GM19240 (cell line): ENCODE measurements around the gene NMT1.

Source experiments
- DNase-seq: peaks from one replicate; pipeline ENCODE4 v3.0.0; 2011; ENCODE audit warnings: low spot score; ENCODE audit not compliant: insufficient read length

NMT1 gene

GRCh38 chr17:45149669-45150664, 88.8 kb downstream of the NMT1 start:
- DNase-seq = no peak

GRCh38 chr17:45150911-45151809, 90.0 kb downstream of the NMT1 start:
- DNase-seq = no peak

GRCh38 chr17:45155029-45155428, 93.9 kb downstream of the NMT1 start:
- no peak for DNase-seq

- no peak for DNase-seq
These were observed 94.4 kb downstream of the NMT1 start for GRCh38 chr17:45155483-45155882.

GRCh38 chr17:45156242-45156641, 95.1 kb downstream of the NMT1 start:
- no peak for DNase-seq
